ENCODE data around the gene ERBB4. TPM values are rescaled to one million over a fixed set of nuclear protein-coding genes. Genes with fewer than 3 reads are reported as not detected.
"Not testable (repeated sequence)": the region's sequence is repeated elsewhere in the genome, so short reads cannot be mapped to it uniquely, and the experiment has no call there.

The ERBB4 gene
- polyA plus RNA-seq, 4 donors = 0.04 to 0.13 TPM; not detected in 2

DNA sequence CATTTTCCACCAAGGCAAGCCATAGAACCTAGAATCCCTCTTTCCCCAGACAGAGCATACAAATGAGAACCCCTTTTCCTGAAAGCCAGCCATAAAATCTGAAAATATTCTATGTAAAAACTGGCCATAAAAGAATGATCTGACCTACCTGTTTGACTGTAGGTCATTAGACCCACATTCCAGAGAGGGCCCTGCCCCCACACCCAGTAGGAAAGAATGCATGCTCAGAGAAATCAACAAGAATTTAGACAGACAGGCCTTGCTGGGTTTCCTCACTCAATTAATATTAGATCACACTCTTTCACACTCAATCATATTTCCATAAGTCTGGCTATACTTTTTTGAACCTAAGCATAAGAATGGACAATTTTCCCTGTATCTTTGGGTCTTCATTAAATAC, 929.5 kb downstream of the ERBB4 start:
- H3K27ac ChIP-seq (ENCODE audit: low read depth in 1 of 3, low read length in 2 of 3) = no peak overlapping the region
- no peak for FAIRE-seq
- H3K9me3 ChIP-seq (ENCODE audit: control insufficient read depth in 2 of 2, insufficient read depth in 1 of 2, low read depth in 1 of 2, low read length in 1 of 2) = peaks cover 0 to 5% of the 10 kb centered on the region in 2 donors
- H3K4me3 ChIP-seq (ENCODE audit: low read depth in 1 of 3, low read length in 3 of 3) = no peak overlapping the region
- H3K4me1 ChIP-seq (ENCODE audit: control insufficient read depth in 3 of 3, insufficient read depth in 2 of 3, low read depth in 1 of 3, low read length in 2 of 3) = no peaks in the 10 kb centered on the region
- no peak for DNase-seq
- H3K27me3 ChIP-seq (ENCODE audit: control insufficient read depth in 3 of 3, insufficient read depth in 3 of 3, low read length in 3 of 3) = no peaks in the 10 kb centered on the region
- H3K36me3 ChIP-seq (ENCODE audit: control insufficient read depth in 3 of 3, insufficient read depth in 2 of 3, low read depth in 1 of 3, low read length in 3 of 3) = no peaks in the 10 kb centered on the region

DNA sequence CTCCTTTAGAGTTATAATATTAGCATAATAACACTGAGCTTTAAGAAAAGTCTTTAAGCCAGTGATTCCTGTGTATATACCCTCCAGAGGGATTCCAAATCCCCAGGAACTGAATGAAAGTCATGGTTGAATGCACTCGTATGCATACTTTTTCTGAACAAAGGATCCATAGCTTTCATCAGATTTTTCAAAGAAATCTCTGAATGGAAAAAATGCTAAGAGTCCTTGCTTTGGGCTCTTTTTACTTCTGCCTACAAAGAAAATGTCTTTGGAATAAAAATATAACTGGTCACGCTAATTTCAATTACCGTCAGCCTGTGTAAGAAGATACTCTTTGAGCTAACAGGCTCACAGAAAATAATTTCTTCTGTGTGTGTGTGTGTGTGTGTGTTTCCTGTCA, 939.5 kb downstream of the ERBB4 start:
- DNase-seq (no peak), FAIRE-seq (no peak)
- Histone ChIP-seq H3K27ac (ENCODE audit: low read depth in 1 of 3, low read length in 2 of 3) (no peak overlapping the region), H3K4me3 (ENCODE audit: low read depth in 1 of 3, low read length in 3 of 3) (no peak overlapping the region), H3K36me3 (ENCODE audit: control insufficient read depth in 3 of 3, insufficient read depth in 2 of 3, low read depth in 1 of 3, low read length in 3 of 3) (no peaks in the 10 kb centered on the region), H3K27me3 (ENCODE audit: control insufficient read depth in 3 of 3, insufficient read depth in 3 of 3, low read length in 3 of 3) (no peaks in the 10 kb centered on the region), H3K9me3 (ENCODE audit: control insufficient read depth in 2 of 2, insufficient read depth in 1 of 2, low read depth in 1 of 2, low read length in 1 of 2) (no peaks in the 10 kb centered on the region), H3K4me1 (ENCODE audit: control insufficient read depth in 3 of 3, insufficient read depth in 2 of 3, low read depth in 1 of 3, low read length in 2 of 3) (no peaks in the 10 kb centered on the region)
- 80 to 92% (median 88%) methylated on average over 3 of the region's 3 CpGs for WGBS, 3 donors

DNA sequence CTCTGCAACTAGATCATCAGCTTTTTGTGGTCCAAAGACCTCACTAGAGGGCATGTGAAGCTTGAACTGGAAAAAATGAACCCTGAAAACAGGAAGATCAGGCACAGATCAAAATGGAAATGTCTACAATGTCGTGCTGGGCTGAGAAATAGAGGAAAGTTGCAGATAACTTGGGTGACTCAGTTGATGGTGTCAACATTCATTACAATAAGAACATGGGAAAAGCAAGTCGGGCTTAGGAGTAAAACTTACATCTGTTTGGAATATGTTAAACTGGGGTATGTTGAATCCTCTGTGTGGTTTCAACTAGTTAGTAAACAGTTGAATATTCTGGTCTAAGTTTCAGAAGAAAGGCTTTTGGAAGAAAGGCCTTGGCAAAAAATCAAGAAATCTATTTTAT, 940.4 kb downstream of the ERBB4 start:
- Histone ChIP-seq H3K36me3 (ENCODE audit: control insufficient read depth in 3 of 3, insufficient read depth in 2 of 3, low read depth in 1 of 3, low read length in 3 of 3) (no peaks in the 10 kb centered on the region), H3K4me3 (ENCODE audit: low read depth in 1 of 3, low read length in 3 of 3) (no peak overlapping the region), H3K4me1 (ENCODE audit: control insufficient read depth in 3 of 3, insufficient read depth in 2 of 3, low read depth in 1 of 3, low read length in 2 of 3) (no peaks in the 10 kb centered on the region), H3K27me3 (ENCODE audit: control insufficient read depth in 3 of 3, insufficient read depth in 3 of 3, low read length in 3 of 3) (no peaks in the 10 kb centered on the region), H3K27ac (ENCODE audit: low read depth in 1 of 3, low read length in 2 of 3) (no peak overlapping the region), H3K9me3 (ENCODE audit: control insufficient read depth in 2 of 2, insufficient read depth in 1 of 2, low read depth in 1 of 2, low read length in 1 of 2) (no peaks in the 10 kb centered on the region)
- FAIRE-seq (no peak), DNase-seq (no peak)
- WGBS, 3 donors = 56 to 70% (median 64%) methylated on average over 2 of the region's 2 CpGs

DNA sequence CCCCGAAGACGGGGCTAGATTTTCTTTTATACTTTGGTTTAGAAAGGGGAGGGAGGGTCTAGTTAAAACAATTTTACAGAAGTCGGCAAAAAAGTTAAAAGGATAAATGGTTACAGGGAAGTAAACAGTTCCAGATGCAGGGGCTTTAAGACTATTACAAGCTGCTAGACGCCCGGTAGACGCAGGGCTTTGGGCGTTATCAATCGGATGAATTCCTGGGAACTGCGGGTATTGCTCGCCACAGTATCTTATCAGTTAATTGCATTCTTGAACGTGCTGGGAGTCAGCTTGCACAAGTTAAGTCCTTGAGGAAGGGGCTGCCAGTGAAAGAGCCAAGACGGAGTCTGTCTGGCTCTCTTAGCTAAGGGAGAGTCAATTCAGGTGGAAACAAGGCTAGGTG, 946.6 kb downstream of the ERBB4 start:
- not testable (repeated sequence) for H3K9me3 ChIP-seq (ENCODE audit: control insufficient read depth in 2 of 2, insufficient read depth in 1 of 2, low read depth in 1 of 2, low read length in 1 of 2); H3K36me3 ChIP-seq (ENCODE audit: control insufficient read depth in 3 of 3, insufficient read depth in 2 of 3, low read depth in 1 of 3, low read length in 3 of 3); FAIRE-seq; H3K27ac ChIP-seq (ENCODE audit: low read depth in 1 of 3, low read length in 2 of 3); H3K4me3 ChIP-seq (ENCODE audit: low read depth in 1 of 3, low read length in 3 of 3); H3K4me1 ChIP-seq (ENCODE audit: control insufficient read depth in 3 of 3, insufficient read depth in 2 of 3, low read depth in 1 of 3, low read length in 2 of 3); DNase-seq; H3K27me3 ChIP-seq (ENCODE audit: control insufficient read depth in 3 of 3, insufficient read depth in 3 of 3, low read length in 3 of 3)
- 8 to 28% (median 18%) methylated on average over 11 to 12 of the region's 12 CpGs for WGBS, 3 donors

DNA sequence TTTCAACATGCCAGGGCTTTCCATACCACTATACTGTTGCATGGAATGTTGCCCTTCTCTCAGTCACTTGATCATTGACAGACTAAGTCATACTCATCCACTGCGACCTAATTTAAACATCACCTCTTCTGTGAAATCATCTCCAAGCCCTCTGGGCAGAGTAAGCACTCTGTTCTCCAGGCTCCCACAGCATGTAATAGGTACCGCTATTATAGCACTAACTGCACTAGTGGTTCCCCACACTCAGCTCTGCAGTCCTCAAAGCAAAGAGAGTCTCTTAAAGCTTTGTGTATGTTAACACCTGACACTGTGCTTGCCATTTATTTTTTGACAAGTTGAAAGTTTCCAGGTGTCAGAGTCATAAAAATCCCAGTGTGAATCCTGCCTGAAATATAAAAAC, 947.2 kb downstream of the ERBB4 start:
- Histone ChIP-seq H3K27ac (ENCODE audit: low read depth in 1 of 3, low read length in 2 of 3) (no peak overlapping the region), H3K9me3 (ENCODE audit: control insufficient read depth in 2 of 2, insufficient read depth in 1 of 2, low read depth in 1 of 2, low read length in 1 of 2) (no peaks in the 10 kb centered on the region), H3K4me1 (ENCODE audit: control insufficient read depth in 3 of 3, insufficient read depth in 2 of 3, low read depth in 1 of 3, low read length in 2 of 3) (no peaks in the 10 kb centered on the region), H3K27me3 (ENCODE audit: control insufficient read depth in 3 of 3, insufficient read depth in 3 of 3, low read length in 3 of 3) (no peaks in the 10 kb centered on the region), H3K4me3 (ENCODE audit: low read depth in 1 of 3, low read length in 3 of 3) (no peak overlapping the region), H3K36me3 (ENCODE audit: control insufficient read depth in 3 of 3, insufficient read depth in 2 of 3, low read depth in 1 of 3, low read length in 3 of 3) (no peaks in the 10 kb centered on the region)
- DNase-seq (no peak), FAIRE-seq (no peak)
- 43 to 54% (median 44%) methylated on average over 2 of the region's 2 CpGs for WGBS, 3 donors

DNA sequence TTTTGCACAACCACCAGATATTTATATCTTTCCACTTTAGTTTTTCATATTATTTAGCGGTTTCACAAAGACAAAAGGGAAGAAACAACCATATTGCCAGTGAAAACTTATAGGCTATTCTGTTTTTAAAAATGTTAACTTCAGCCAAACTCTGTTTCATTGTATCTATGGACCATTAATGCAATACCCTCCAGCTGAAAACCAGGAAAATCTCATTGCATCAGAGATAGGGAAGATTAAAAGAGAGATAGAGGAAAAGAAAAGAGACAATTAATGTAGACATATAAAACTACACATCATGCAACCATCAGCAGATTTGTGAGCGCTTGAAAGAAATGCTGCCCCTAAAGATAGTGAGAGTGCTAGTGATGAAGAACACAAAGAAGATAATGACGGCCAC, 970.2 kb downstream of the ERBB4 start:
- no peak for DNase-seq

DNA sequence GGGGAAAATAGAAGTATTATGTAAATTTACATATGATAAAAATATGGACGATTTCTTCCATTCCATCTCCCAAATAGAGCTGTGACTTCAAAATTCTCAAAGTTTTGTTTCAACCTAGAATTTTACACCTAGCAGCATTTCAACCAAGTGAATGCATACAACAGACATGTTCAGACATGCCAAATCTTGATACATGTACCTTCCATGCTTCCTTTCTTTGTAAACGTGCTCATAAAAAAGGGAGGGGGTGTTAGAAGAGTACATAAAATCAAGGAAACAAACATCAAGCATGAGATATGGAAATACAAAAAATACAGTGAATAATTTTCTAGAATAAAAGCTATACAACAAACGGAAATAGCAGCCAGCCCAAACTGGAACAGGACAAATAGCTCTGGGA, 974.2 kb downstream of the ERBB4 start:
- FAIRE-seq = no peak
- WGBS, 3 donors = 55 to 70% (median 60%) methylated on average over 3 of the region's 3 CpGs

More for the DNA sequence above, 970.2 kb downstream of the ERBB4 start:
- no peak overlapping the region for H3K27ac ChIP-seq (ENCODE audit: low read depth in 1 of 3, low read length in 2 of 3)
- no peak for FAIRE-seq
- H3K27me3 ChIP-seq (ENCODE audit: control insufficient read depth in 3 of 3, insufficient read depth in 3 of 3, low read length in 3 of 3) = no peaks in the 10 kb centered on the region
- H3K9me3 ChIP-seq (ENCODE audit: control insufficient read depth in 2 of 2, insufficient read depth in 1 of 2, low read depth in 1 of 2, low read length in 1 of 2) = no peaks in the 10 kb centered on the region
- WGBS, 3 donors = 84 to 88% (median 86%) methylated on average over 3 of the region's 3 CpGs
- H3K4me1 ChIP-seq (ENCODE audit: control insufficient read depth in 3 of 3, insufficient read depth in 2 of 3, low read depth in 1 of 3, low read length in 2 of 3) = no peaks in the 10 kb centered on the region
- no peaks in the 10 kb centered on the region for H3K36me3 ChIP-seq (ENCODE audit: control insufficient read depth in 3 of 3, insufficient read depth in 2 of 3, low read depth in 1 of 3, low read length in 3 of 3)
- no peak overlapping the region for H3K4me3 ChIP-seq (ENCODE audit: low read depth in 1 of 3, low read length in 3 of 3)

DNA sequence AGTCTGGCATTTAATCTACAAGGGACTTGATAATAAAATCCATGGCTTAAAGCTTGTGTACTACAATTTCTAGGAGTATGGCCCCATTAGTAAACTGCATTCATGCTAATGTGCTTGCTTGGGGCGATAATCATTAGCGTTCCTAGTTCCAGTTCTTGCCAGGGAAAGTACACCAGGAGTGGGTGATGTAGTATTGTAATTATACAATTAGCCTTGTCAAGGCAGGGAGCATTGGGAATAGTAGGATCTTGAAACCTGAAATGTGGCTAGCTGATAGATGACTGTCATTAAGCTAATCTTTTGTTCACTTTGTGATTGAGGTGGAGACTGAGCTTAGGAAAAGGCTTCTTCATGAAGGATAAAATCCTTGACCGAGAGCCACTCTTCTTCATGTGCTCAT, 993.0 kb downstream of the ERBB4 start:
- no peak overlapping the region for H3K27ac ChIP-seq (ENCODE audit: low read depth in 1 of 3, low read length in 2 of 3)
- WGBS, 3 donors = 92 to 93% (median 93%) methylated on average over 3 of the region's 3 CpGs
- H3K4me1 ChIP-seq (ENCODE audit: control insufficient read depth in 3 of 3, insufficient read depth in 2 of 3, low read depth in 1 of 3, low read length in 2 of 3) = no peaks in the 10 kb centered on the region
- H3K4me3 ChIP-seq (ENCODE audit: low read depth in 1 of 3, low read length in 3 of 3) = no peak overlapping the region
- FAIRE-seq = no peak
- H3K36me3 ChIP-seq (ENCODE audit: control insufficient read depth in 3 of 3, insufficient read depth in 2 of 3, low read depth in 1 of 3, low read length in 3 of 3) = no peaks in the 10 kb centered on the region
- no peak for DNase-seq
- no peaks in the 10 kb centered on the region for H3K27me3 ChIP-seq (ENCODE audit: control insufficient read depth in 3 of 3, insufficient read depth in 3 of 3, low read length in 3 of 3)
- H3K9me3 ChIP-seq (ENCODE audit: control insufficient read depth in 2 of 2, insufficient read depth in 1 of 2, low read depth in 1 of 2, low read length in 1 of 2) = no peaks in the 10 kb centered on the region

More for the DNA sequence above, 974.2 kb downstream of the ERBB4 start:
- H3K9me3 ChIP-seq (ENCODE audit: control insufficient read depth in 2 of 2, insufficient read depth in 1 of 2, low read depth in 1 of 2, low read length in 1 of 2) = no peaks in the 10 kb centered on the region
- no peak overlapping the region for H3K27ac ChIP-seq (ENCODE audit: low read depth in 1 of 3, low read length in 2 of 3)
- no peak overlapping the region for H3K4me3 ChIP-seq (ENCODE audit: low read depth in 1 of 3, low read length in 3 of 3)
- no peaks in the 10 kb centered on the region for H3K4me1 ChIP-seq (ENCODE audit: control insufficient read depth in 3 of 3, insufficient read depth in 2 of 3, low read depth in 1 of 3, low read length in 2 of 3)
- DNase-seq = no peak
- no peaks in the 10 kb centered on the region for H3K27me3 ChIP-seq (ENCODE audit: control insufficient read depth in 3 of 3, insufficient read depth in 3 of 3, low read length in 3 of 3)
- H3K36me3 ChIP-seq (ENCODE audit: control insufficient read depth in 3 of 3, insufficient read depth in 2 of 3, low read depth in 1 of 3, low read length in 3 of 3) = no peaks in the 10 kb centered on the region

DNA sequence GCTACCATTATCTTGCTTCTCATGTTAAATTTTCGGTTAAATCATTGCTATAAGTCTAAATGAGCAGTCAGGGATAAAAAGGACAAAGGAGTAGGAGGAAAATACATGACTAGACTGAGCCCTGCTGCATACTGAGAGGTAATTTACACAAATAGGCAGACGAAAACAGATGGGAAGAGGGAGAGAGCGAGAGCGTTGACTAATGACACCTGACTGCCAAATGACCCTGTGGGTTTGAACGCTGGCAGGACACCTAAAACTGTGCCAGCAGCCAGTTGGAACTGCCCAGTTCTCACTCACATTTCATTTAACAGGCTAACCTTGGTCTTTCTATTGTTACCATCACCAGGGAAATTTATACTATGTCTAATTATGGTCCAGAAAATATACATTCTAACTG, 1004.0 kb downstream of the ERBB4 start:
- WGBS, 3 donors = 42 to 51% (median 46%) methylated on average over 5 of the region's 5 CpGs

More for the DNA sequence above, 1004.0 kb downstream of the ERBB4 start:
- Histone ChIP-seq H3K4me1 (ENCODE audit: control insufficient read depth in 3 of 3, insufficient read depth in 2 of 3, low read depth in 1 of 3, low read length in 2 of 3) (no peaks in the 10 kb centered on the region), H3K27ac (ENCODE audit: low read depth in 1 of 3, low read length in 2 of 3) (no peak overlapping the region), H3K4me3 (ENCODE audit: low read depth in 1 of 3, low read length in 3 of 3) (no peak overlapping the region), H3K36me3 (ENCODE audit: control insufficient read depth in 3 of 3, insufficient read depth in 2 of 3, low read depth in 1 of 3, low read length in 3 of 3) (no peaks in the 10 kb centered on the region), H3K9me3 (ENCODE audit: control insufficient read depth in 2 of 2, insufficient read depth in 1 of 2, low read depth in 1 of 2, low read length in 1 of 2) (peaks cover 0 to 4% of the 10 kb centered on the region in 2 donors), H3K27me3 (ENCODE audit: control insufficient read depth in 3 of 3, insufficient read depth in 3 of 3, low read length in 3 of 3) (no peaks in the 10 kb centered on the region)
- DNase-seq = no peak
- no peak for FAIRE-seq
